ENCODE measurements around the gene KIF9. TPM values are rescaled to one million over a fixed set of nuclear protein-coding genes. Genes with fewer than 3 reads are reported as not detected.

Gene KIF9
- polyA plus RNA-seq, 1 donor (not counting 4 experiments of a cell fraction or from before 2014, with no cell fraction given) = 9.2 TPM

- H2AFZ ChIP-seq (ENCODE audit: control insufficient read depth, low read length) = no peak overlapping the region
- H3K9me3 ChIP-seq (ENCODE audit: control insufficient read depth, low read depth, low read length) = no peaks in the 10 kb centered on the region
- H3K27ac ChIP-seq (ENCODE audit: control insufficient read depth, insufficient read depth, low read length) = no peak overlapping the region
- no peaks in the 10 kb centered on the region for H3K79me2 ChIP-seq (ENCODE audit: control insufficient read depth, insufficient read depth, low read length)
- H3K4me1 ChIP-seq (ENCODE audit: control insufficient read depth, extremely low read depth, insufficient read depth, low read length) = no peaks in the 10 kb centered on the region
- H3K27me3 ChIP-seq (ENCODE audit: control insufficient read depth, extremely low read depth, insufficient read depth, low read length) = no peaks in the 10 kb centered on the region
- peaks cover 2% of the 10 kb centered on the region for H3K9me1 ChIP-seq (ENCODE audit: control insufficient read depth, extremely low read depth, insufficient read depth, low read length)
- no peak overlapping the region for H3K4me2 ChIP-seq (ENCODE audit: control insufficient read depth, extremely low read depth, insufficient read depth, low read depth, low read length)
- no peak overlapping the region for H3K4me3 ChIP-seq (ENCODE audit: control insufficient read depth in 2 of 3, extremely low read depth in 1 of 3, insufficient read depth in 2 of 3, low read depth in 1 of 3, low read length in 3 of 3)
- DNase-seq (ENCODE audit: low read depth, low spot score) (no peak), FAIRE-seq (no peak)
- no peaks in the 10 kb centered on the region for H3K36me3 ChIP-seq (ENCODE audit: control insufficient read depth in 2 of 2, extremely low read depth in 1 of 2, insufficient read depth in 2 of 2, low read length in 2 of 2)
- dilution Hi-C loops (cut with MboI; ENCODE audit: extremely low pct_ligation_motif_present, low sequenced_read_pairs) = no loop called here
- H3K9ac ChIP-seq (ENCODE audit: control insufficient read depth, extremely low read depth, insufficient read depth, low read length) = no peak overlapping the region
- TF ChIP-seq EZH2 (IDR thresholded peaks at IDR 0.05; ENCODE audit: low read length) (no peak), CTCF (optimal IDR thresholded peaks at IDR 0.05 in 1 of 3, IDR thresholded peaks at IDR 0.05 in 1 of 3, conservative IDR thresholded peaks at IDR 0.05 in 1 of 3; ENCODE audit: extremely low read depth in 1 of 3, insufficient read depth in 2 of 3, low read length in 3 of 3) (peak in 1 of 3 experiments; percentile 29)
- H4K20me1 ChIP-seq (ENCODE audit: control insufficient read depth, extremely low read depth, insufficient read depth, low read length) = no peaks in the 10 kb centered on the region
These were observed 39.0 kb downstream of the KIF9 start for GRCh38 chr3:47243419-47244147.

- FAIRE-seq = no peak
- no peak overlapping the region for H3K27ac ChIP-seq (ENCODE audit: control insufficient read depth, insufficient read depth, low read length)
- no peaks in the 10 kb centered on the region for H3K9me3 ChIP-seq (ENCODE audit: control insufficient read depth, low read depth, low read length)
These were observed 42.7 kb downstream of the KIF9 start for GRCh38 chr3:47239929-47240328.

More at GRCh38 chr3:47239929-47240328, 42.7 kb downstream of the KIF9 start:
- no peak overlapping the region for H3K4me2 ChIP-seq (ENCODE audit: control insufficient read depth, extremely low read depth, insufficient read depth, low read depth, low read length)
- dilution Hi-C loops (cut with MboI; ENCODE audit: extremely low pct_ligation_motif_present, low sequenced_read_pairs) = no loop called here
- H2AFZ ChIP-seq (ENCODE audit: control insufficient read depth, low read length) = no peak overlapping the region
- peaks cover 2% of the 10 kb centered on the region for H3K9me1 ChIP-seq (ENCODE audit: control insufficient read depth, extremely low read depth, insufficient read depth, low read length)
- H4K20me1 ChIP-seq (ENCODE audit: control insufficient read depth, extremely low read depth, insufficient read depth, low read length) = no peaks in the 10 kb centered on the region
- TF ChIP-seq EZH2 (IDR thresholded peaks at IDR 0.05; ENCODE audit: low read length) = no peak
- TF ChIP-seq CTCF (optimal IDR thresholded peaks at IDR 0.05 in 1 of 3, IDR thresholded peaks at IDR 0.05 in 1 of 3, conservative IDR thresholded peaks at IDR 0.05 in 1 of 3; ENCODE audit: extremely low read depth in 1 of 3, insufficient read depth in 2 of 3, low read length in 3 of 3) = no peak
- DNase-seq (ENCODE audit: low read depth, low spot score) = no peak
- no peak overlapping the region for H3K4me3 ChIP-seq (ENCODE audit: control insufficient read depth in 2 of 3, extremely low read depth in 1 of 3, insufficient read depth in 2 of 3, low read depth in 1 of 3, low read length in 3 of 3)
- no peaks in the 10 kb centered on the region for H3K36me3 ChIP-seq (ENCODE audit: control insufficient read depth in 2 of 2, extremely low read depth in 1 of 2, insufficient read depth in 2 of 2, low read length in 2 of 2)
- no peaks in the 10 kb centered on the region for H3K4me1 ChIP-seq (ENCODE audit: control insufficient read depth, extremely low read depth, insufficient read depth, low read length)
- H3K9ac ChIP-seq (ENCODE audit: control insufficient read depth, extremely low read depth, insufficient read depth, low read length) = no peak overlapping the region
- H3K27me3 ChIP-seq (ENCODE audit: control insufficient read depth, extremely low read depth, insufficient read depth, low read length) = no peaks in the 10 kb centered on the region
- H3K79me2 ChIP-seq (ENCODE audit: control insufficient read depth, insufficient read depth, low read length) = no peaks in the 10 kb centered on the region

Data from keratinocyte (primary cell).